ENCODE measurements around the gene CLIC5.

Gene CLIC5

GRCh38 chr6:45855642-45856394 is 159.8 kb downstream of the CLIC5 start:
- H3K4me3 ChIP-seq (ENCODE audit: control insufficient read depth, low read depth, low read length) = no peak overlapping the region
- TF ChIP-seq, protein P1, sequence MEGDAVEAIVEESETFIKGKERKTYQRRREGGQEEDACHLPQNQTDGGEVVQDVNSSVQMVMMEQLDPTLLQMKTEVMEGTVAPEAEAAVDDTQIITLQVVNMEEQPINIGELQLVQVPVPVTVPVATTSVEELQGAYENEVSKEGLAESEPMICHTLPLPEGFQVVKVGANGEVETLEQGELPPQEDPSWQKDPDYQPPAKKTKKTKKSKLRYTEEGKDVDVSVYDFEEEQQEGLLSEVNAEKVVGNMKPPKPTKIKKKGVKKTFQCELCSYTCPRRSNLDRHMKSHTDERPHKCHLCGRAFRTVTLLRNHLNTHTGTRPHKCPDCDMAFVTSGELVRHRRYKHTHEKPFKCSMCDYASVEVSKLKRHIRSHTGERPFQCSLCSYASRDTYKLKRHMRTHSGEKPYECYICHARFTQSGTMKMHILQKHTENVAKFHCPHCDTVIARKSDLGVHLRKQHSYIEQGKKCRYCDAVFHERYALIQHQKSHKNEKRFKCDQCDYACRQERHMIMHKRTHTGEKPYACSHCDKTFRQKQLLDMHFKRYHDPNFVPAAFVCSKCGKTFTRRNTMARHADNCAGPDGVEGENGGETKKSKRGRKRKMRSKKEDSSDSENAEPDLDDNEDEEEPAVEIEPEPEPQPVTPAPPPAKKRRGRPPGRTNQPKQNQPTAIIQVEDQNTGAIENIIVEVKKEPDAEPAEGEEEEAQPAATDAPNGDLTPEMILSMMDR (conservative IDR thresholded peaks at IDR 0.05; ENCODE audit: control insufficient read depth, insufficient read depth, low read depth, low read length) = no peak
- DNase-seq (ENCODE audit: low read depth) = no peak

- no peak for DNase-seq (ENCODE audit: low read depth)
- TF ChIP-seq, protein P1 (conservative IDR thresholded peaks at IDR 0.05; ENCODE audit: control insufficient read depth, insufficient read depth, low read depth, low read length) = no peak
- no peak overlapping the region for H3K4me3 ChIP-seq (ENCODE audit: control insufficient read depth, low read depth, low read length)
These were observed 161.4 kb downstream of the CLIC5 start for GRCh38 chr6:45854149-45854742.

DNA sequence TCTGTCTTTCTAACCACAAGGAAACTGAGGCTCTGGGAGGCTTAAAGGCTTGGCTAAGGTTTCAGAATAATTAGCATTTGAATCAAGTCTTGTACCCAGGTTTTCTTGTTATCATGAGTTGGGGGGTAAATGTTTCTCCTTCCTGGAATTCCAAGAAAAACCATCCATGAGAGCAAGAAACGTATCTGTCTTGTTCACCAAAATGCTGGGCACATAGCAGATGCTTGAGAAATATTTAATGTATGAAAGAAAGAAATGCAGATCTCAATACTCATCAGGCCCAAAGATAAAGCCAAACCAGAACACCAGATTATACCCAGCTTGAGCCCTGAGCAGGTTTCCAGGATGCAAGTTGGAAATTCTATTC is 164.6 kb downstream of the CLIC5 start:
- no peak overlapping the region for H3K4me3 ChIP-seq (ENCODE audit: control insufficient read depth, low read depth, low read length)
- TF ChIP-seq, protein P1 (conservative IDR thresholded peaks at IDR 0.05; ENCODE audit: control insufficient read depth, insufficient read depth, low read depth, low read length) = no peak
- no peak for DNase-seq (ENCODE audit: low read depth)

GRCh38 chr6:45850378-45851033 is 165.2 kb downstream of the CLIC5 start:
- no peak overlapping the region for H3K4me3 ChIP-seq (ENCODE audit: control insufficient read depth, low read depth, low read length)
- TF ChIP-seq, protein P1 (conservative IDR thresholded peaks at IDR 0.05; ENCODE audit: control insufficient read depth, insufficient read depth, low read depth, low read length) = no peak
- DNase-seq (ENCODE audit: low read depth) = no peak

GRCh38 chr6:45845567-45845966 is 170.1 kb downstream of the CLIC5 start:
- H3K4me3 ChIP-seq (ENCODE audit: control insufficient read depth, low read depth, low read length) = no peak overlapping the region
- TF ChIP-seq, protein P1 (conservative IDR thresholded peaks at IDR 0.05; ENCODE audit: control insufficient read depth, insufficient read depth, low read depth, low read length) = no peak
- peak; percentile 58 for DNase-seq (ENCODE audit: low read depth)

GRCh38 chr6:45844986-45845385 is 170.7 kb downstream of the CLIC5 start:
- no peak for DNase-seq (ENCODE audit: low read depth)
- no peak overlapping the region for H3K4me3 ChIP-seq (ENCODE audit: control insufficient read depth, low read depth, low read length)
- TF ChIP-seq, protein P1 (conservative IDR thresholded peaks at IDR 0.05; ENCODE audit: control insufficient read depth, insufficient read depth, low read depth, low read length) = no peak
